ENCODE results near the gene ZNF219. TPM values are rescaled to one million over a fixed set of nuclear protein-coding genes. Genes with fewer than 3 reads are reported as not detected.
"Not testable (repeated sequence)": the region's sequence is repeated elsewhere in the genome, so short reads cannot be mapped to it uniquely, and the experiment has no call there.

Gene ZNF219
- total RNA-seq, 1 donor from 2014 or later = 14.9 TPM

DNA sequence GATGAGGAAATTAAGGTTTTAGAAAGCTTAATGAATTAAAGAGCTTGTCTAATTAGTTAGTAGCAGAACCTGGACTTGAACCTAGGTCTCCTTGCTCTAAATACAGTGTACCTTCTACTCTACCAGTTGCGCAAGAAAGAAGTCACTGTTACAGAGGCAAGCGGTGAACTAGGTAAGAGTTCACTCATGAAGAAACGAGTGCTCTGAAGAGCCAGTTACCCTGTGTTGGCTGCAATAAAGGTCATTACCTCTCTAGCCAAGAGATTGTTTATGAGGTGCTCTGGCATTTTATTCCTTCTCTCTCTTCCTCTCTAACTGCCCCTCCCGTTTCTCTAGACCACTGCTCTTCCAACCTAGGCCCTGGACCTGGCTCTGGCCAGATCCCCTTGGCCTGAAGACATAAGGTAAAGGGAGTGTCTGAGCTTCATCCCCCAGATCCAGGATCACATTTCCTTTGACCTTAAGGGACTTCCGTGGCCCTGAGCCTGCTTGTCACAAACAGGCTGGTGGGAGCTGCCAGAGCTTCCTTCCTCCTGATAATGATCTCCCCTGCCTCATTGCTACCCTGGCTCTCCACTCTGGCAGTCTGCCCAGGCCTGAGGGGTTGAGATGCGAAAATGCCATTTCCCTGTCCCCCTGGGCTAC, 54.4 kb downstream of the ZNF219 start:
- DNase-seq (ENCODE audit: low read depth) = peak; percentile 59

DNA sequence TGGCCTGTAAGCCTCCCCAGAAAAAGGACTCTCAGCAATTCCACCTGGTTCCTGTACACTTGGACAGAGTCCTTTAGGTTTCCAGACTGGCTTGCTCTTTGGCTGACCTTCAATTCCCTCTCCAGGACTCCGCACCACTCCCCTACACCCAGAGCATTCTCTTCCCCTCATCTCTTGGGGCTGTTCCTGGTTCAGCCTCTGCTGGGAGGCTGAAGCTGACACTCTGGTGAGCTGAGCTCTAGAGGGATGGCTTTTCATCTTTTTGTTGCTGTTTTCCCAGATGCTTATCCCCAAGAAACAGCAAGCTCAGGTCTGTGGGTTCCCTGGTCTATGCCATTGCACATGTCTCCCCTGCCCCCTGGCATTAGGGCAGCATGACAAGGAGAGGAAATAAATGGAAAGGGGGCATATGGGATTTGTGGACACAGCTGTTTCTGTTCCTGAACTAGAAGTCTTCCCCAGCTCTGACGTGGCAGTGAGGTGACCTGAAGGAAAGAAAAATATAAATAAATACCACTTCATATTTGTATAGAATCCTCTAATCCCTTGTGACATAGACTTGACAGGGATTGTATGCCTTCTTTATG, 55.0 kb downstream of the ZNF219 start:
- no peak for DNase-seq (ENCODE audit: low read depth)

DNA sequence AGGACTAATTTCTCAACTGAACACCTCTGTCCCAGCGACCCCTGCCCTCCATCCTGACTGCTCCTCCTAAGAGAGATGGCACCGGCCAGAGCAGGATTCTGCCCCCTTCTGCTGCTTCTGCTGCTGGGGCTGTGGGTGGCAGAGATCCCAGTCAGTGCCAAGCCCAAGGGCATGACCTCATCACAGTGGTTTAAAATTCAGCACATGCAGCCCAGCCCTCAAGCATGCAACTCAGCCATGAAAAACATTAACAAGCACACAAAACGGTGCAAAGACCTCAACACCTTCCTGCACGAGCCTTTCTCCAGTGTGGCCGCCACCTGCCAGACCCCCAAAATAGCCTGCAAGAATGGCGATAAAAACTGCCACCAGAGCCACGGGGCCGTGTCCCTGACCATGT, 55.5 kb downstream of the ZNF219 start:
- peak; percentile 38 for DNase-seq (ENCODE audit: low read depth)

DNA sequence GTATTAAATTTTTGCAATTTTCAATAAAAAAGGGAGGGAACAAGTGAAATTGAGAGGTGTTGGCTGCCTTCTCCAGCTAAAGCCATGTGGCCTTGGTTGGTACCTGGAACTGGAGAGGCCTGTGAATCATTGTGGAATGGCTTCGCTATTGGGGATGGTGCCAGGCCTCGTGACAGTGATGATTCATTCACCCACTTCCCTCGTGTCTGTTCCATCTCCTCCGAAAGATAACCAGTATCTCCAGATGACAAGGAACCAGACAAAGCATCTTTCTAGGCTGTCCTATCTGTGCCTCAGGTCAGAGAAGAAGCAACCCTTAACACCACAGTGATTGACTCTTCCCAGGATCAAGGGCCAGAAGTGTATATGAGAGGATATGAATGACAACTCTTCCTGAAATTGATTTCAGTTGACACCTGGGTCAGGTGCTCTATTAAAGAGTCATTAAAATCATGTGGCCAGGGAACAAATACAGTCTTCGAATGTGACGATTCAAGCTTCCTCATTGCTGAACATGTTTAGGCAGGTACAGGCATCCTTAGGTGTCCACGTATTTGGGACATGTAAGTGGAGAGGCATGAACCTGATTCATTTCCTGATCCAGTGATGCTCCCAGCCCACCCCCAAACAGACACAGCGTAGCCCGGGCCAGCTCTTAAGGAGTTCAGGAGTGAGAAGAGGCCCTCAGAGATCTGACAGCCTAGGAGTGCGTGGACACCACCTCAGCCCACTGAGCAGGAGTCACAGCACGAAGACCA, 56.6 kb downstream of the ZNF219 start, which contains the start of gene RNASE7:
Gene RNASE7, plus strand, starts transcription at position 687 of the 758 bp plus-strand sequence. CDS start 631 bp downstream, outside the sequence.
- peak; percentile 30 for DNase-seq (ENCODE audit: low read depth)

DNA sequence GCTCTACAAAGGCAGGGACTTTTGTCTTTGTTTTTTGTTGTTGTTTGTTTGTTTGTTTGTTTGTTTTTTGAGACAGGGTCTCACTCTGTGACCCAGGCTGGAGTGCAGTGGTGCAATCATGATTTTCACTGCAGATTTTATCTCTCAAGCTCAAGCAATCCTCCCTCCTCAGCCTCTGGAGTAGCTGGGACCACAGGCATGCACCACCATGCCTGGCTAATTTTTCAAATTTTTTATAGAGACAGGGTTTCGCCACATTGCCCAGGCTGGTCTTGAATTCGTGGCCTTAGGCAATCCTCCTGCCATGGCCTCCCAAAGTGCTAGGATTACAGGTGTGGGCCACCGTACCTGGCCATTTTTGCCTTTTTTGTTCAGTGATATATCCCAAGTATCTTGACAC, 57.5 kb downstream of the ZNF219 start:
- DNase-seq (ENCODE audit: low read depth) = not testable (repeated sequence)

DNA sequence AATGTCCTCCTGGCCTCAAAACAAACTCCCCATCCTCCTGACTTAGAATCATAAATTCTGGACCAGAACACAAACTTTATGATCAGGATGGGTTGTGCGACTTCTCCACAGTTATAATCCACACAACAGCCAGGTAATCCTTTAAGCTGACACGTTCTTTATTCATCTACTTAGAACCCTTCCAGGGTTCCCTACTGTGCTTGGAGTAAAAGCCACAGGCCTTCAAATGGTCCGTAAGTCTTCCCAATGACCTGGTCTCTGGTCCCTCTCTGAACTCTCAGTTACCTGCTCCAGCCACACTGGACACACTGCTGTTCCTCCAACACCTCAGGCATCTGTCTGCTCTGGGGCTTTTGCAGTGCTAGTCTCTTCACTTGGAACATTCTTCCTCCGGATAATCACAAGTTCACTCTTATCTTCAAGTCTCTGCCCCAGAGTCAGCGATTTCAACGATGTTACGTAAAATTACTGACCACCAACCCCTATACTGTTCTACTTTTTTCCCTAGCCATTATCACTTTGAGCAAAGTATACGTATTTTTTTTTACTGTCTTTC, 58.0 kb downstream of the ZNF219 start:
- DNase-seq (ENCODE audit: low read depth) = no peak

Other genes starting within 250 kb of the ZNF219 start
- gene RNASE3, start 207.3 kb downstream of the ZNF219 start, total RNA-seq = not detected in 2 replicates
- gene RNASE2, start 143.2 kb downstream of the ZNF219 start, total RNA-seq = not detected in 2 replicates
- gene METTL17, start 108.7 kb downstream of the ZNF219 start, total RNA-seq = 44.0 and 56.3 TPM in 2 replicates
- not detected in 2 replicates for gene SLC39A2, start 99.4 kb downstream of the ZNF219 start, total RNA-seq
- 0.35 and 4.6 TPM in 2 replicates for gene NDRG2, start 73.6 kb downstream of the ZNF219 start, total RNA-seq
- not detected in 2 replicates for gene TPPP2, start 68.4 kb downstream of the ZNF219 start, total RNA-seq
- not detected in 2 replicates for gene RNASE13, start 63.8 kb downstream of the ZNF219 start, total RNA-seq
- not detected in 2 replicates for gene RNASE7, start 56.3 kb downstream of the ZNF219 start, total RNA-seq
- gene RNASE8, start 40.8 kb downstream of the ZNF219 start, total RNA-seq = not detected in 2 replicates
- gene ARHGEF40, start 28.4 kb downstream of the ZNF219 start, total RNA-seq = 42.0 and 64.4 TPM in 2 replicates
- gene TMEM253, start 2.4 kb upstream of the ZNF219 start, total RNA-seq = 0.10 and 0.35 TPM in 2 replicates
- gene OR5AU1, start 57.4 kb upstream of the ZNF219 start, total RNA-seq = not detected in 2 replicates
- 524 and 834 TPM in 2 replicates for gene HNRNPC, start 170.8 kb upstream of the ZNF219 start, total RNA-seq
- 0.05 TPM in 1 of 2 replicates, not detected in the other for gene RPGRIP1, start 181.4 kb upstream of the ZNF219 start, total RNA-seq